Parathyroid adenoma (tissue), 2 donors: ENCODE results near the gene ALDH1L1.

ENCODE experiments used
- H2AFZ ChIP-seq: fragments of 300-600 bp; sonication (generic); one replicate; pipeline ENCODE4 v1.7.0; 2017; ENCODE audit warnings: antibody characterized with exemption, mild to moderate bottlenecking
- H3K27ac ChIP-seq: fragments of 300-600 bp; sonication (generic); one replicate; pipeline ENCODE4 v1.7.0; 2017
- H3K27me3 ChIP-seq: fragments of 300-600 bp; sonication (generic); one replicate; pipeline ENCODE4 v1.7.0; 2017; ENCODE audit warnings: low read length; ENCODE audit not compliant: control insufficient read depth, insufficient read depth
- H3K36me3 ChIP-seq: fragments of 300-600 bp; sonication (generic); one replicate; pipeline ENCODE4 v1.7.0; 2017; ENCODE audit warnings: low read length; ENCODE audit not compliant: control insufficient read depth, insufficient read depth
- H3K4me1 ChIP-seq: fragments of 300-600 bp; sonication (generic); one replicate; pipeline ENCODE4 v1.7.0; 2017; ENCODE audit warnings: control low read depth
- H3K4me2 ChIP-seq: fragments of 300-600 bp; sonication (generic); one replicate; pipeline ENCODE4 v1.7.0; 2017; ENCODE audit warnings: low read length
- H3K4me3 ChIP-seq: fragments of 300-600 bp; sonication (generic); one replicate; pipeline ENCODE4 v1.7.0; 2017; ENCODE audit warnings: low read depth, low read length
- H3K79me2 ChIP-seq: fragments of 300-600 bp; sonication (generic); one replicate; pipeline ENCODE4 v1.7.0; 2017; ENCODE audit warnings: control low read depth
- H3K9ac ChIP-seq: fragments of 300-600 bp; sonication (generic); one replicate; pipeline ENCODE4 v1.7.0; 2017; ENCODE audit warnings: mild to moderate bottlenecking
- H3K9me3 ChIP-seq: fragments of 300-600 bp; sonication (generic); one replicate; pipeline ENCODE4 v1.7.0; 2017; ENCODE audit warnings: low read length; ENCODE audit not compliant: control insufficient read depth
- TF ChIP-seq, protein P1 (sequence below): fragments of 300-600 bp; sonication (generic); IDR thresholded peaks from one replicate; pipeline ENCODE4 v1.7.0; 2017; ENCODE audit warnings: antibody characterized with exemption, mild to moderate bottlenecking
- donor health status: primary hyperparathyroidism.

Gene ALDH1L1

DNA sequence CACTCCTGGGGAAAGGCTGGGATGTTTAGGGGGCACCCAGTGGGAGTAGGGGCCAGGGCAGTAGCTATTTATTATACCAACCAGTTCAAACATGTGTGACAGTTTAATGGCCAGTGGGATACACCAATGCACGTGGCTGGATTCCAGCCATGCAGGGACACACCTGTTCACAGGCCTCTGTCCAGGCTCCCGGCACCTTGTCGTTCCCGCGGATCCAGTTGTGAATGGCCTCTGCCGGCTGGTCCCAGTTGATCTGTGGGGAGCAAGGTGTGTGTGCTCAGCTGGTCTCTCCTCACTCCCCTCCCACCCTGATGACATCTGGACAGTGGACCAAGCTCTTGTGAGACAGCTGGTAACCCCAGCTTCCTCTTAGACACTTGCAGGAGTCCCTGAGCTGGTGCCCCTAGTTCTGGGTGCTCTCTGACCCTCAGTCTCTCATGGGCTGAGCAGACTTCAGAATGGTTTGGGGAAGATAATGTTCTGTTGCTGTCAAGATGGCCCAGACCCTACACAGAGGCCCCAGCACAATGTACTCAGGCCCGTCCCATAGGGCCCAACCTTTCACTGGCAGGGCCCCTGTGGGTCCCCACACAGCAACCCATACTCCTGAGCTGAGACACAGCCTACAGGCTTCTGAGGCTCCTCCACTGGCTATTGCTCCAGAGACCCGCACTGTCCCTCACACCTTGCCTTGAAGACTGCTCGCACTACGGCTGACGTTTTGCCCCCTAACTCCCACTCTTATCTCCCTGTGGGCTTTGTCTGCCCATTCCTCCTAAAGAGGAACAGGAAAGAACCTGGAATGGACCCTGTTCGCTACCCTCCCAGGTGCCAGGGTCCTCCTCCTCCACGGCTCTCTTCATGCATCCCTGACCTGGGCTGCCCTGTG lies 25.8 kb downstream of the ALDH1L1 start:
- Histone ChIP-seq H3K36me3 (no peaks in the 10 kb centered on the region), H3K9me3 (no peaks in the 10 kb centered on the region), H3K9ac (no peak overlapping the region), H3K27ac (no peak overlapping the region), H3K4me3 (no peak overlapping the region), H3K4me1 (no peaks in the 10 kb centered on the region), H3K79me2 (no peaks in the 10 kb centered on the region), H3K27me3 (no peaks in the 10 kb centered on the region), H3K4me2 (no peak overlapping the region), H2AFZ (no peak overlapping the region)
- TF ChIP-seq, protein P1, sequence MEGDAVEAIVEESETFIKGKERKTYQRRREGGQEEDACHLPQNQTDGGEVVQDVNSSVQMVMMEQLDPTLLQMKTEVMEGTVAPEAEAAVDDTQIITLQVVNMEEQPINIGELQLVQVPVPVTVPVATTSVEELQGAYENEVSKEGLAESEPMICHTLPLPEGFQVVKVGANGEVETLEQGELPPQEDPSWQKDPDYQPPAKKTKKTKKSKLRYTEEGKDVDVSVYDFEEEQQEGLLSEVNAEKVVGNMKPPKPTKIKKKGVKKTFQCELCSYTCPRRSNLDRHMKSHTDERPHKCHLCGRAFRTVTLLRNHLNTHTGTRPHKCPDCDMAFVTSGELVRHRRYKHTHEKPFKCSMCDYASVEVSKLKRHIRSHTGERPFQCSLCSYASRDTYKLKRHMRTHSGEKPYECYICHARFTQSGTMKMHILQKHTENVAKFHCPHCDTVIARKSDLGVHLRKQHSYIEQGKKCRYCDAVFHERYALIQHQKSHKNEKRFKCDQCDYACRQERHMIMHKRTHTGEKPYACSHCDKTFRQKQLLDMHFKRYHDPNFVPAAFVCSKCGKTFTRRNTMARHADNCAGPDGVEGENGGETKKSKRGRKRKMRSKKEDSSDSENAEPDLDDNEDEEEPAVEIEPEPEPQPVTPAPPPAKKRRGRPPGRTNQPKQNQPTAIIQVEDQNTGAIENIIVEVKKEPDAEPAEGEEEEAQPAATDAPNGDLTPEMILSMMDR = no peak

DNA sequence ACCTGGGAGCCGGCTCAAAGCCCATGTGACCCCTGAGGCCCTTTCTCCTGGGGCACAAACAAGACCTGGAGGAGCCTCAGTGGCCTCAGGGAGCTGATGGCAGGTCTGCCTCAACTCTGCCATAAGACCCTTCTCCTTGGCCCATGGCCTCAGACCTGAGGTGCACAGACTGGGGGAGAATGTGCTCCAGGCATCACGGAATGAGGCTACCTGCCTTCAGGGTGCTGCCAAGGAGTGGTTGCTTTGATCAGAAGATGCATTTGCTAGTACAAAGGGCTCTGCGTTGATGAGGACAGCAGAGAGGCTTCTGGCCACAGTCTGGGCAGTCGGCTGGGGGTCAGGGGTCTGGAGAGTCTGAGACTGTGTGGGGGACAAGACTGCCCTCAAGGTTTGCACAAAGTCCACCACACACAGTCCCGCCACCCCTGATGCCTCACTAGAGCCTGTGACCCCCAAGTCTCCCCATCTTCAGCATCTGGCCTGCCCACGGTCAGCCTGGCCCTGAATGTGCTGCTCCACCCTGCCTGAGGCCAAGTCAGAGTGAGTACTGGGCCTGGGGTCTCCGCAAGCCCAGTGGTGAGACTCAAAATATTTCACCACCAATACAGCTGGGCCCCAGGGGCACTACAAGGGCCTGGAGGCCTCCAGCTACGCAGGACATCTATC lies 26.6 kb downstream of the ALDH1L1 start:
- Histone ChIP-seq H2AFZ (no peak overlapping the region), H3K4me1 (no peaks in the 10 kb centered on the region), H3K36me3 (no peaks in the 10 kb centered on the region), H3K4me3 (no peak overlapping the region), H3K27ac (no peak overlapping the region), H3K4me2 (no peak overlapping the region), H3K9me3 (no peaks in the 10 kb centered on the region), H3K79me2 (no peaks in the 10 kb centered on the region), H3K27me3 (no peaks in the 10 kb centered on the region), H3K9ac (no peak overlapping the region)
- TF ChIP-seq, protein P1 = no peak

DNA sequence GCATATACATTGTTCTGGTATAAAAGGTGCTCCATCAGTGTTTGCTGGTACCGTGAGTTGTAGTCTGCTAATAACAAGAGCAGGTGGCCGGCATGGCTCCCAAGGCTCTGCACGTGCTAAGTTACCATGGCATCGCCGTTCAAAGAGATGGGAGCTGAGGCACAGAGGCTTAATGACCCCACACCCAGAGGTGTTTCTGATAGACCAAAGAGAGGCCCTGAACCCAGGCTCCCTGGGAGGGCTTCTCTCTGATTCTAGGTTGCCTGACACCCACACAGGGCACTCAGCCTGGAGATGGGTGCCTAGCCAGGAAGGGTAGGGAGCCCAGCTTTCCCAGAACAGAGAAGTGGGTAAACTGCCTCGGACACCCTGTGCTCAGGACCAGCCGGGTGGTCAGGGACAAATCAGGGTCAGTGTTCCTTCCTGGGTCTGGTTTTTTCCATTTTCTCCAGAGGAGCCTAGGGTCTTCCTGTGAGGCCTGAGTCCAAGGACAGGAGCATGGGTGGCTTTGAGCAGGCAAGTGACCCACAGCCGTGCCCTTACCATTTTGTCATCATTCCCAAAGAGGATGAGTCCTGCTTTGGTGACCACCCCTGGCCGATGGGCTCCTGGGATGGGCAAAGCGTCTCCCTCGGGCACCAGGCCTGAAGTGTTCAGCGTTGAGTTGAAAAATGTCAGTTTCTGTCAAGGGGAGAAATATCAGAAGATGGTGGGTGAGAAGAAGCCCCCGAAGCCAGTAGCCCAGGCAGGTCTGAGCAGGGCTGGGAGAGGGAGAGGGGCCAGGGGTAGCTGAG lies 27.3 kb downstream of the ALDH1L1 start:
- Histone ChIP-seq H3K9me3 (no peaks in the 10 kb centered on the region), H3K79me2 (no peaks in the 10 kb centered on the region), H3K4me2 (no peak overlapping the region), H3K4me3 (no peak overlapping the region), H3K36me3 (no peaks in the 10 kb centered on the region), H2AFZ (no peak overlapping the region), H3K4me1 (no peaks in the 10 kb centered on the region), H3K27ac (no peak overlapping the region), H3K27me3 (no peaks in the 10 kb centered on the region), H3K9ac (no peak overlapping the region)
- TF ChIP-seq, protein P1 = no peak

DNA sequence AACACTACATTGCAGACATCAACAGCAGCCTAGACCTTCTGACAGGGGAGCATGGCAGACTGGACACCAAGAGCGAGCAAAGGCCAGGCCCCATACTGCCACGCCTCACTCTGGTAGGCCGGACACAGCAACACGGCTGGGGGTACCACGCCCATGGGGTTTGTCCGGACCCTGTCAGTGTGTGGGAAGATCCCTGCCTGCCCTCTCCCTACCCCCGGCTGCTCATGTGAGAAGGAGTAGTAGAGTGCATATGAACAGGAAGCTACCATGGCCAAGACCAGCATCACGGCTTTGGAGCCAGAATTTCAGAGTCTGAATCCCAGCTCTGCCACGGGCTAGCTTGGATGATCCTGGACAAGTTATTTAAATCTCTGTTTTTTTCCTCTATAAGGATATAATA lies 27.9 kb downstream of the ALDH1L1 start:
- Histone ChIP-seq H3K27ac (no peak overlapping the region), H3K9ac (no peak overlapping the region), H3K27me3 (no peaks in the 10 kb centered on the region), H3K4me3 (no peak overlapping the region), H3K36me3 (no peaks in the 10 kb centered on the region), H3K4me1 (no peaks in the 10 kb centered on the region), H2AFZ (no peak overlapping the region), H3K4me2 (no peak overlapping the region), H3K9me3 (no peaks in the 10 kb centered on the region), H3K79me2 (no peaks in the 10 kb centered on the region)
- TF ChIP-seq, protein P1 = no peak
